IPS-20b (cell line): ENCODE results near the gene NMT2.

Experiments used
- H3K27ac ChIP-seq: one replicate; pipeline ENCODE4 v1.5.1; 2013; ENCODE audit warnings: low read length
- H3K27me3 ChIP-seq: 2 replicates; pipeline ENCODE4 v1.6.1; 2013; ENCODE audit warnings: mild to moderate bottlenecking, low read length, inconsistent platforms; ENCODE audit not compliant: insufficient read depth
- H3K36me3 ChIP-seq: 2 replicates; pipeline ENCODE4 v1.6.1; 2013; ENCODE audit warnings: low read depth, mild to moderate bottlenecking, inconsistent platforms, low read length, moderate library complexity; ENCODE audit not compliant: insufficient read depth
- H3K4me1 ChIP-seq: 2 replicates; pipeline ENCODE4 v1.6.1; 2013; ENCODE audit warnings: mild to moderate bottlenecking, control low read depth, inconsistent platforms, low read length, moderate library complexity; ENCODE audit not compliant: insufficient read depth
- H3K4me3 ChIP-seq: 2 replicates; pipeline ENCODE4 v1.5.1; 2013; ENCODE audit warnings: mild to moderate bottlenecking, low read length, inconsistent platforms
- H3K9ac ChIP-seq: 2 replicates; pipeline ENCODE4 v1.6.1; 2013; ENCODE audit warnings: low read depth, mild to moderate bottlenecking, inconsistent platforms, low read length, moderate library complexity
- H3K9me3 ChIP-seq: 2 replicates; pipeline ENCODE4 v1.6.1; 2013; ENCODE audit warnings: mild to moderate bottlenecking, low read depth, low read length, inconsistent platforms; ENCODE audit not compliant: insufficient read depth

The NMT2 gene

GRCh38 chr10:15069230-15069629 lies 99.3 kb downstream of the NMT2 start:
- Histone ChIP-seq H3K9me3 (peaks cover 17% of the 10 kb centered on the region; the same call in 1 of the 2 replicates), H3K4me1 (no peaks in the 10 kb centered on the region), H3K4me3 (no peak overlapping the region), H3K27ac (no peak overlapping the region), H3K36me3 (peaks cover 7% of the 10 kb centered on the region; the same call in 1 of the 2 replicates), H3K9ac (no peak overlapping the region), H3K27me3 (no peaks in the 10 kb centered on the region)

- no peak overlapping the region for H3K9ac ChIP-seq
- no peaks in the 10 kb centered on the region for H3K27me3 ChIP-seq
- H3K27ac ChIP-seq, result no peak overlapping the region
- no peak overlapping the region for H3K4me3 ChIP-seq
- H3K36me3 ChIP-seq, result peaks cover 7% of the 10 kb centered on the region; the same call in 1 of the 2 replicates
- no peaks in the 10 kb centered on the region for H3K4me1 ChIP-seq
- peaks cover 17% of the 10 kb centered on the region; the same call in 1 of the 2 replicates for H3K9me3 ChIP-seq
These were observed 99.7 kb downstream of the NMT2 start for GRCh38 chr10:15068802-15069201.

GRCh38 chr10:15067154-15067553 lies 101.3 kb downstream of the NMT2 start:
- H3K27ac ChIP-seq, result no peak overlapping the region
- no peaks in the 10 kb centered on the region for H3K27me3 ChIP-seq
- no peaks in the 10 kb centered on the region for H3K4me1 ChIP-seq
- peaks cover 9% of the 10 kb centered on the region; the same call in 1 of the 2 replicates for H3K9me3 ChIP-seq
- no peaks in the 10 kb centered on the region for H3K36me3 ChIP-seq
- no peak overlapping the region for H3K9ac ChIP-seq
- H3K4me3 ChIP-seq, result no peak overlapping the region

- H3K9me3 ChIP-seq, result no peaks in the 10 kb centered on the region; the same call in 1 of the 2 replicates
- H3K4me3 ChIP-seq, result no peak overlapping the region
- H3K27ac ChIP-seq, result no peak overlapping the region
- H3K36me3 ChIP-seq, result no peaks in the 10 kb centered on the region
- H3K4me1 ChIP-seq, result no peaks in the 10 kb centered on the region
- H3K9ac ChIP-seq, result no peak overlapping the region
- H3K27me3 ChIP-seq, result no peaks in the 10 kb centered on the region
These were observed 107.9 kb downstream of the NMT2 start for GRCh38 chr10:15060638-15061037.

- Histone ChIP-seq H3K27me3 (no peaks in the 10 kb centered on the region), H3K36me3 (no peaks in the 10 kb centered on the region), H3K27ac (no peak overlapping the region), H3K4me3 (no peak overlapping the region), H3K9ac (no peak overlapping the region), H3K9me3 (no peaks in the 10 kb centered on the region; the same call in 1 of the 2 replicates), H3K4me1 (no peaks in the 10 kb centered on the region)
These were observed 108.6 kb downstream of the NMT2 start for GRCh38 chr10:15059914-15060313.

GRCh38 chr10:15058689-15059088 lies 109.8 kb downstream of the NMT2 start:
- no peaks in the 10 kb centered on the region; the same call in 1 of the 2 replicates for H3K9me3 ChIP-seq
- no peak overlapping the region for H3K27ac ChIP-seq
- H3K27me3 ChIP-seq, result no peaks in the 10 kb centered on the region
- no peaks in the 10 kb centered on the region for H3K36me3 ChIP-seq
- no peaks in the 10 kb centered on the region for H3K4me1 ChIP-seq
- H3K4me3 ChIP-seq, result no peak overlapping the region
- no peak overlapping the region for H3K9ac ChIP-seq
